LNCaP clone FGC (cell line): Measurements from ENCODE around the gene WBP4.
"Not testable (repeated sequence)": the region's sequence is repeated elsewhere in the genome, so short reads cannot be mapped to it uniquely, and the experiment has no call there.

Source experiments
- DNase-seq: peaks from one replicate; pipeline ENCODE4 v3.0.0-alpha.2; 2011; ENCODE audit warnings: low read depth
- H3K4me3 ChIP-seq: 2 replicates; pipeline ENCODE4 v1.5.1; 2011; ENCODE audit warnings: mild to moderate bottlenecking, low read depth, low read length, control low read depth
- CTCF ChIP-seq: IDR thresholded peaks from 2 replicates; pipeline ENCODE4 v1.5.1; 2012; ENCODE audit warnings: mild to moderate bottlenecking; ENCODE audit not compliant: control insufficient read depth, insufficient read depth; ENCODE audit errors: extremely low read depth

Gene WBP4

GRCh38 chr13:41077475-41077874 is 16.2 kb downstream of the WBP4 start:
- H3K4me3 ChIP-seq, result no peak overlapping the region
- no peak for TF ChIP-seq CTCF
- no peak for DNase-seq

GRCh38 chr13:41079725-41080124 is 18.4 kb downstream of the WBP4 start:
- DNase-seq, result no peak
- no peak overlapping the region for H3K4me3 ChIP-seq
- TF ChIP-seq CTCF, result no peak

GRCh38 chr13:41085961-41086585 is 24.8 kb downstream of the WBP4 start:
- no peak for DNase-seq
- H3K4me3 ChIP-seq, result no peak overlapping the region
- no peak for TF ChIP-seq CTCF

- DNase-seq, H3K4me3 ChIP-seq: not testable (repeated sequence)
Measured at GRCh38 chr13:41095681-41096080, 34.4 kb downstream of the WBP4 start.

- DNase-seq, result no peak
- no peak overlapping the region for H3K4me3 ChIP-seq
- no peak for TF ChIP-seq CTCF
Measured at GRCh38 chr13:41098761-41099160, 37.5 kb downstream of the WBP4 start.

- TF ChIP-seq CTCF, result no peak
- DNase-seq, result no peak
- H3K4me3 ChIP-seq, result no peak overlapping the region
Measured at GRCh38 chr13:41099986-41100385, 38.7 kb downstream of the WBP4 start.

GRCh38 chr13:41107104-41107571 is 45.8 kb downstream of the WBP4 start:
- no peak for TF ChIP-seq CTCF
- H3K4me3 ChIP-seq, result no peak overlapping the region
- DNase-seq, result no peak
